Measurements from ENCODE around the gene CFAP210.

CFAP210 gene

DNA sequence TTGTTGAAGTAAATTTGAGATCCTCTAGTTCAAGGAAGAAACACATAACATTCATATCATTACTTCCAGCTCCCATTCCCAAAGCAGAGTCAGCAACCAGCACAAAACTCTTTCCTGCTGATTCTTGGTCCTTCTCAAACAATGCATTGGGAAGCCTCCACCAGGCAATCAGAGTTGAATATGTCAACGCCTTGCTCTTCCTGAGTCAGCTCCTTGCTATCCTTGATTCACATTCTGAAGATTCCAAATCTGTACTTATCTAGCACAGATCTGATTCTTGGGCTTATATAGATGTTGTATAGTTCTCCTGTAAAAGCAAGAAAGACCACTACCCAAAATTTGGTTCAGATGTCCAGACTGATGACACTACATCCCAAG, 29.6 kb downstream of the CFAP210 start:
- TF ChIP-seq, protein P1, sequence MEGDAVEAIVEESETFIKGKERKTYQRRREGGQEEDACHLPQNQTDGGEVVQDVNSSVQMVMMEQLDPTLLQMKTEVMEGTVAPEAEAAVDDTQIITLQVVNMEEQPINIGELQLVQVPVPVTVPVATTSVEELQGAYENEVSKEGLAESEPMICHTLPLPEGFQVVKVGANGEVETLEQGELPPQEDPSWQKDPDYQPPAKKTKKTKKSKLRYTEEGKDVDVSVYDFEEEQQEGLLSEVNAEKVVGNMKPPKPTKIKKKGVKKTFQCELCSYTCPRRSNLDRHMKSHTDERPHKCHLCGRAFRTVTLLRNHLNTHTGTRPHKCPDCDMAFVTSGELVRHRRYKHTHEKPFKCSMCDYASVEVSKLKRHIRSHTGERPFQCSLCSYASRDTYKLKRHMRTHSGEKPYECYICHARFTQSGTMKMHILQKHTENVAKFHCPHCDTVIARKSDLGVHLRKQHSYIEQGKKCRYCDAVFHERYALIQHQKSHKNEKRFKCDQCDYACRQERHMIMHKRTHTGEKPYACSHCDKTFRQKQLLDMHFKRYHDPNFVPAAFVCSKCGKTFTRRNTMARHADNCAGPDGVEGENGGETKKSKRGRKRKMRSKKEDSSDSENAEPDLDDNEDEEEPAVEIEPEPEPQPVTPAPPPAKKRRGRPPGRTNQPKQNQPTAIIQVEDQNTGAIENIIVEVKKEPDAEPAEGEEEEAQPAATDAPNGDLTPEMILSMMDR (conservative IDR thresholded peaks at IDR 0.05; ENCODE audit: low read depth, low read length): no peak
- DNase-seq (ENCODE audit: low read depth): peak; percentile 6

DNA sequence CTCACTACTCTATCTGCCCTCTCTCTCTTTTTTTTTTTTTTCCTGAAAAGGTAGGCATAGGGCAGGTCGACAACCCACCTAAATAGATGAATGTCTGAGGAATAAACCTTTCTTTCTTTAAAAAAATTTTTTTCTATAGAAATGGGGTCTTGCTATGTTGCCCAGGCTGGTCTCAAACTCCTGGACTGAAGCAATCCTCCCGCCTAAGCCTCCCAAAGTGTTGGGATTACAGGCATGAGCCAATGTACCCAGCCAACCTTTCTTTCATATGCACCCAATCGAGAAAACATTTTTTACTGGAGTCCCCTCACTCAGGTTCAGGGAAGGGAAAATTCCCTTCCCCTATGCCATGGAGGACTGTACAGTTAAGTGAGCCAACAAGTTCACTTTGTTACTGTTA, 31.0 kb downstream of the CFAP210 start:
- TF ChIP-seq, protein P1 (conservative IDR thresholded peaks at IDR 0.05; ENCODE audit: low read depth, low read length): no peak
- no peak for DNase-seq (ENCODE audit: low read depth)

More for the DNA sequence above, 29.6 kb downstream of the CFAP210 start:
- H3K4me3 ChIP-seq (ENCODE audit: low read depth, low read length): no peak overlapping the region

DNA sequence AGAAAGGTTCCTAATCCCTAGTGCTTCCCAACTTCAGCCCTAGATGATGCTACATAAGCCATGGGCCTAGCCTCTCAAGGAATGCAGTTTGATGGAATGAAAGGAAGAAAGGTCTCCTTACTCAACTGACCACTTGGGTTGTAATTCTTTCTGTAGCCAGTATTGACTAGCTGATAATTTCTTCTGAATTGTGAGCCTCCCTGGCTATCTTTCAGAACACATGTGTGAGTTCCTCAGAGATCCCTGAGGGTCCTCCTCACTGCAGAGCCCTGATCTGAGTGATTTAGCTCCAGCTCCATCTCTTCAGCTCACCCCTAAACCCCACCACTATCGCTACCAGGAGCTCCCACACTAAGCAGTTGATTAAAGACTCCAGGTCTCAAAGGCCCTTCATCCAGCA, 31.5 kb downstream of the CFAP210 start:
- no peak overlapping the region for H3K4me3 ChIP-seq (ENCODE audit: low read depth, low read length)
- TF ChIP-seq, protein P1 (conservative IDR thresholded peaks at IDR 0.05; ENCODE audit: low read depth, low read length): no peak
- DNase-seq (ENCODE audit: low read depth): no peak

More for the DNA sequence above, 31.0 kb downstream of the CFAP210 start:
- no peak overlapping the region for H3K4me3 ChIP-seq (ENCODE audit: low read depth, low read length)

DNA sequence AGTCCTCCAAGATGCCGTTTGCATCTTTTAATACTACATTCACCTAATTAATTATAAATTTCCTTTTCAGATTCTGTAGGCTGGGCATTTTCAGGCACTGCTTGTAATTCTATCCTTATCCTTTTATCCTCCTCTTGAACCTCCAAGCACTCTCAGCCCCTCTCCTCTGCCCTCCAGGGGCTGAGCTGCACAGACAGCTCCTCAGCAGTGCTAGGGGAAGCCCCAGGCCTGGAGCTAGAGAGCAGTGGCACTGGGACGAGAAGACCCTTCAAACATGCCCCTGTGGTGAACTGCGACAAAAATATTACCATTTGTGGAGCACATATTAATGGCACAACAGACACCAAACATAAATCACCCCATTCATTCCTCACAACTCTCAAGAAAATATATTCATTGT, 32.9 kb downstream of the CFAP210 start:
- DNase-seq (ENCODE audit: low read depth): no peak
- TF ChIP-seq, protein P1 (conservative IDR thresholded peaks at IDR 0.05; ENCODE audit: low read depth, low read length): no peak
- no peak overlapping the region for H3K4me3 ChIP-seq (ENCODE audit: low read depth, low read length)

DNA sequence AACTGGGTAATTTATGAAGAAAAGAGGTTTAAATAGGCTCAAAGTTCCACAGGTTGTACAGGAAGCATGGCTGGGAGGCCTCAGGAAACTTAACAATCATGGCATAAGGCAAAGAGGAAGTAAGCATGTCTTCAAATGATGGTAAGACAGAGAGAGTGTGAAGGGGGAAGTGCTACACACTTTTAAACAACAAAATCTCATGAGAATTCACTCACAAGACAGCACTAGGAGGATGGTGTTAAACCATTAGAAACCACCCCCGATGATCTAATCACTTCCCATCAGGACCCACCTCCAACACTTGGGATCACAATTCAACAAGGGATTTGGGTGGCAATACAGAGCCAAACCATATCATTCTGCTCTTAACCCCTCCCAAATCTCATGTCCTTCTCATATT, 34.9 kb downstream of the CFAP210 start:
- H3K4me3 ChIP-seq (ENCODE audit: low read depth, low read length): no peak overlapping the region
- TF ChIP-seq, protein P1 (conservative IDR thresholded peaks at IDR 0.05; ENCODE audit: low read depth, low read length): no peak
- no peak for DNase-seq (ENCODE audit: low read depth)

DNA sequence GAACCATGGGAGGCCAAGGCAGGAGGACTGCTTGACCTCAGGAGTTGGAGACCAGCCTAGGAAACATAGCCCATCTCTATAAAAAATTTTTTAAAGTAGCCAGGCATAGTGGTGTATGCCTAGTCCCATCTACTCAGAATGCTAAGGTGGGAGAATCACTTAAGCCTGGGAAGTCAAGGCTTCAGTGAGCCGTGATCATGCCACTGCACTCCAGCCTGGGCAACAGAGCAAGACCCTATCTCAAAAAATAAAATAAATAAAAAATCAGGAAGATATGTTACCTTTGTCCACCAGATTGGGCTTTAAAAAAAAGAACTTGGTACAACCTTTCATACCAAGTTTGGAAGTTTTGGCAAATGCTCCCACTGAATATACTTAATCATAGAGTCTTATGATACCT, 35.3 kb downstream of the CFAP210 start:
- no peak overlapping the region for H3K4me3 ChIP-seq (ENCODE audit: low read depth, low read length)
- no peak for DNase-seq (ENCODE audit: low read depth)
- TF ChIP-seq, protein P1 (conservative IDR thresholded peaks at IDR 0.05; ENCODE audit: low read depth, low read length): no peak

DNA sequence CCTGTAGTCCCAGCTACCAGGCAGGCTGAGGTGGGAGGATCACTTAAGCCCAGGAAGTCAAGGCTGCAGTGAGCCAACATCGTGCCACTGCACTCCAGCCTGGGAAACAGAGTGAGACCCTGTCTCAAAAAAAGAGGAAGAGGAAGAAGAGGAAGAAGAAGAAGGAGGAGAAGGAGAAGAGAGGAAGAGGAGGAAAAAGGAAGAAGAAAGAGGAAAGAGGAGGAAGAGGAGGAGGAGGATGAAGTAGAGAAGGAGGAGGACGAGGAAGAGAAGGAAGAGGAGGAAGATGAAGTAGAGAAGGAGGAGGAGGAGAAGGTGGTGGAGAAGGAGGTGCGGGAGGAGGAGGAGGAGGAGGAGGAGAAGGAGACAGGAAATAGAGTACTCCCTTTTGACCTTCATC, 38.0 kb downstream of the CFAP210 start:
- TF ChIP-seq, protein P1 (conservative IDR thresholded peaks at IDR 0.05; ENCODE audit: low read depth, low read length): no peak
- H3K4me3 ChIP-seq (ENCODE audit: low read depth, low read length): no peak overlapping the region

More for the DNA sequence above, 38.0 kb downstream of the CFAP210 start:
- DNase-seq (ENCODE audit: low read depth): no peak

Measured in choroid plexus epithelial cell (primary cell).